GM12864 (cell line): ENCODE measurements around the gene GPC2.

Source experiments
- DNase-seq: peaks from one replicate; pipeline ENCODE4 v3.0.0-alpha.2; 2011; ENCODE audit warnings: low read depth
- H3K4me3 ChIP-seq: 2 replicates; pipeline ENCODE4 v1.5.1; 2011; ENCODE audit warnings: mild to moderate bottlenecking, low read depth, low read length, control low read depth
- CTCF ChIP-seq: IDR thresholded peaks from 2 replicates; pipeline ENCODE4 v1.5.1; 2011; ENCODE audit warnings: low read depth, mild to moderate bottlenecking, moderate library complexity, low read length, control low read depth, inconsistent platforms; ENCODE audit errors: missing control alignments

Gene GPC2

DNA sequence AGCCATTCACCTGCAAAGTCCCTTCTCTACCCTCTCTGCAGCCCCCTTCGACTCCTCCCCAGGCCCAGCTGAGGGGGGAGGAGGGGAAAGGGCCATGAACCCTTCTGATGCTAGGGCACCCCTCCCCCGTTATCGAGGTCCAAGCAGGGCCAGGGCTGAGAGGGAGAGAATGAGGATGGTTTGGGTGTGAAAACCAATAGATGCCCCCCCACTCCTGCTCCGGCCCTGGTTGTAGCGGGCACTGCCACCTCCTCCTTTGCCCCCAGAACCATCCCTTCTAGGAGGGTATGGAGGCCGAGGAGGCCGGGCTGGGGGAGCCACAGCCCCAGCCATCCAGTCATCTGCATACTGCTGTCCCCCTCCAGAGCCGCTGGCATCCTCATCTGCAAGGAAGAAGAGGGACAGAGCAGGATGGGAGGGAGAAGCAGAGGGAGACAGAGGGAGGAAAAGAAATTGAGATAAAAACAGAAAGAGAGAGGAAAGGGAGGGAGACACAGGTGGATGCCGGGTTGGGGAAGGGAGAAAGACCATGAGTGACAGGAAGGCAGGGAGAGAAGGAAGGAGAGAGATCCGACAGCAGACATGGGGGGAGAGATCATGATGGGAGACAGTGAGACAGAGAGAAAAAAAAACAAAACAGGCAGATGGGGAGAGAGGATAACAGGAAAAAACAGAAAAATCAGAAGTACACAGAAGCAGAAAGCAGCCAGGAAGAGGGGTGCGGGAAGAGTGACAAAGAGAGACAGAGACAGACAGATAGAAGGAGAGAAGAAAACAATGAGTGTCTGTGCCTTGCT lies 6.9 kb downstream of the GPC2 start:
- DNase-seq: no peak
- H3K4me3 ChIP-seq: no peak overlapping the region
- TF ChIP-seq CTCF: no peak

GRCh38 chr7:100169147-100169850 lies 7.9 kb downstream of the GPC2 start:
- no peak for TF ChIP-seq CTCF
- DNase-seq: no peak
- no peak overlapping the region for H3K4me3 ChIP-seq

GRCh38 chr7:100167912-100168323 lies 9.3 kb downstream of the GPC2 start:
- no peak overlapping the region; the same call in 1 of the 2 replicates for H3K4me3 ChIP-seq
- TF ChIP-seq CTCF: no peak
- no peak for DNase-seq

DNA sequence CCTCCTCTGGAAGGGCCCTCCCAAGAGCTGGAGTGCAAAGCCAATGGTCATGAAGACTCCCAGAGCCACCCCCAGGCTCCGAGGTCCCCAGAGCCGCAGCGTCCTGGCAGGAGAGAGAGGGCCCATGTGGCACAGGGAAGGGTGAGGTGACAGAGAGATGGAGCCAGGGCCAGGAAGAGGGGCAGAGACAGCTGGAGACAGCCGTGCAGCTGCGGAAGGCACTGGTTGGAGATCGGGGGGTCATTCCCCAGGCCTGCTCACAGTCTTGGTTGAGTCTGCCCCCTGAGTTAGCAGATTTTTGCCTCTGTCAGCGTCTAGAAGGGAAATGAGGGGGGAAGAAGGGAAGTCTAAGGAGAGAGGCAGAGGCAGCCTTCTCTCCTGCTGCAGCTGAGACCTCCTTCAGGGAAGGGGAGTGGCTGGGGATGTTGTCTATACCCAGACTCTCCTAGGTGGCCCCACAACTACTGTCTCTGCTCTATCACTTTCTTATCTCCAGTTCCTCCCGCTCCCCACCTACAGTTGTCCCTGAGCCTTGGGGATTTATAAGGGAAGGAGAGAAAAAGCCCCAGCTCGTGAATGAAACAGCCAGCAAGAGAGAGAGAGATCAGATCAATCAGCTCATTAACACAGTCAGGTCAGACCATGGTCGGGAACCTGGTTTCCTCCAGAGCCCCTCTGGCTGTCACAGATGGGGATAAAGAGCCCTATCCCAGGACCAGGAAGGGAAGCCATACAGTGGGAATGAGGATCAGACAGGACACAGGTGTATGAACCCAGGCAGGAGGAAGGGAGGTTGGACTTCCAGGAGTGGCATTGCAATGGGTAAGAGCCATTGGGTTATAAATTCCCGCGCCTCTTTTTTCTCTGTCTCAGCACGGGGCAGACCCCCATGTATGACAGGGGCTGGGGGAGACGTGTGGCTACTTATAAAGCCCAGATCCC lies 9.9 kb downstream of the GPC2 start:
- TF ChIP-seq CTCF: no peak
- no peak for DNase-seq
- H3K4me3 ChIP-seq: no peak overlapping the region

DNA sequence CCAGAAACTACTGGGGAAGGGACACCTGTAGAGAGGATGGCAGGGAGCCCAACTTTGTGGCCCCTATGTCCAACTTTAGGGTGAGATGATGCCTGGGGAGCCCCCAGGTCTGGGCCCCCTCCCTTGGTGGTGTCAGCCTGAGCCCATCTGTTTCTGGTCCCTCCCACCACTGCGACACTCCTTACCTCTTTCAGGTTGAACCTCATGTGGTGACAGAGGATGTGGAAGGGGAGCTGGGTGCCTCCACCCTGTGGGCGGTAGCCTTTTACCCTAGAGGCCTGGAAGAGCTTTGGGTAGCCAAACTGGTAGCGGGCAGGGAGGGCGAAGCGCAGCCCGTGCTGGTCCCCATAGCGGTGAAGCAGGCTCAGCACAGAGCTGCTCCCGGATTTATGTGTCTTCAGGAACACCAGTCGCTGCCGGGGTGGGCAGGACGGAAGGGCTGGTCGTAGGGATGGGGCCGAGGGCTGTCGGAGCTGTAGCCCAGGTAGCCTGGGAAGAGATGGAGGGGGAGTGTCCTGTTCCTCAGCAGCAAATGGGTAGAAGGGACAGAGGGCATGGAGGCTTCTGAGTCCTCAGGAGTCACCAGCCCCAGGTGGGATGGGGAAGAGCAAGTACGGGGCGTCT lies 10.8 kb downstream of the GPC2 start:
- no peak for TF ChIP-seq CTCF
- H3K4me3 ChIP-seq: no peak overlapping the region
- no peak for DNase-seq

DNA sequence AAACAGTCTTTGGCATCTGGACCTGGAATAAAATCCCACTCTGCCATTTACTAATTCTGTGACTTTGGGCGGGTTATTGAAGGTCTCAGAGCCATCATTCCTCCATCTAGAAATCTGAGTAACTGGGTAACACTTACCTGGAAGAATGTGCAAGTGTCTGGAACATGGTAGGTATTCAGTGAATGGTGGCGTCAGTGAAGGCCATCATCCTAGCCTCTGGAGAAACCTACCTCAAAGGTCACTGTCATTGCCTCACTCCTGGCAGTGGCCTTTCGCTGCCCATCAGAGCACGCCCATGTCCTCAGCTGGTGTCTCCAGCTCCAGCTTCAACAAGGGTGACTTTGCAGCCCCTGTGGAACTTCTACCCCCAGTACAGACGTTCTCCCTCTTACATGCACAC lies 13.3 kb downstream of the GPC2 start:
- no peak overlapping the region for H3K4me3 ChIP-seq
- no peak for TF ChIP-seq CTCF
- DNase-seq: no peak
